IPS-NIHi7 (cell line): ENCODE data around the gene MAPK4.
A peak's percentile ranks its signal among the peaks of the same experiment; 100 is the strongest.

Experiments
- DNase-seq: peaks from one replicate; pipeline ENCODE4 v3.0.0; 2012; ENCODE audit warnings: mixed read lengths; ENCODE audit errors: extremely low spot score

MAPK4 gene

GRCh38 chr18:50623694-50624352 is 63.9 kb downstream of the MAPK4 start:
- DNase-seq: no peak

GRCh38 chr18:50624981-50625380 is 65.1 kb downstream of the MAPK4 start:
- DNase-seq: no peak

GRCh38 chr18:50626317-50626716 is 66.4 kb downstream of the MAPK4 start:
- DNase-seq: no peak

- DNase-seq: no peak
These were observed 68.0 kb downstream of the MAPK4 start for GRCh38 chr18:50627594-50628532.

GRCh38 chr18:50628533-50628905 is 68.6 kb downstream of the MAPK4 start:
- no peak for DNase-seq

GRCh38 chr18:50629148-50629631 is 69.3 kb downstream of the MAPK4 start:
- DNase-seq: no peak

- no peak for DNase-seq
These were observed 71.0 kb downstream of the MAPK4 start for GRCh38 chr18:50630895-50631294.

- DNase-seq: no peak
These were observed 73.1 kb downstream of the MAPK4 start for GRCh38 chr18:50632895-50633515.

GRCh38 chr18:50633992-50634391 is 74.1 kb downstream of the MAPK4 start:
- no peak for DNase-seq

GRCh38 chr18:50636366-50637057 is 76.6 kb downstream of the MAPK4 start:
- no peak for DNase-seq

- no peak for DNase-seq
These were observed 78.4 kb downstream of the MAPK4 start for GRCh38 chr18:50638016-50638883.

- DNase-seq: peak; percentile 67
These were observed 79.1 kb downstream of the MAPK4 start for GRCh38 chr18:50638884-50639420.

GRCh38 chr18:50639711-50640110 is 79.8 kb downstream of the MAPK4 start:
- DNase-seq: no peak

- DNase-seq: no peak
These were observed 82.6 kb downstream of the MAPK4 start for GRCh38 chr18:50642439-50642838.

GRCh38 chr18:50644146-50644545 is 84.3 kb downstream of the MAPK4 start:
- no peak for DNase-seq

- peak; percentile 84 for DNase-seq
These were observed 84.9 kb downstream of the MAPK4 start for GRCh38 chr18:50644807-50645206.

- no peak for DNase-seq
These were observed 87.3 kb downstream of the MAPK4 start for GRCh38 chr18:50647237-50647636.

GRCh38 chr18:50647792-50648191 is 87.9 kb downstream of the MAPK4 start:
- DNase-seq: no peak

GRCh38 chr18:50649821-50650220 is 89.9 kb downstream of the MAPK4 start:
- no peak for DNase-seq

GRCh38 chr18:50651334-50651733 is 91.4 kb downstream of the MAPK4 start:
- no peak for DNase-seq
